Activated naive CD4-positive, alpha-beta T cell treated with Interleukin-2 at 50 U/mL for 16 hours (primary cell): ENCODE data around the gene RNF149.
"Not testable (repeated sequence)": the region's sequence is repeated elsewhere in the genome, so short reads cannot be mapped to it uniquely, and the experiment has no call there.

Source experiments
- DNase-seq: peaks from one replicate; pipeline ENCODE4 v3.0.0-alpha.2; 2020

Gene RNF149

GRCh38 chr2:101253013-101253702 lies 55.3 kb downstream of the RNF149 start:
- DNase-seq: peak; percentile 78

GRCh38 chr2:101252408-101253012 lies 56.0 kb downstream of the RNF149 start, which contains the start of gene CNOT11:
TSS of gene CNOT11 (plus strand) at chr2:101252886. CDS start at chr2:101252965, 79 bp downstream.
- peak; percentile 99 for DNase-seq

DNA sequence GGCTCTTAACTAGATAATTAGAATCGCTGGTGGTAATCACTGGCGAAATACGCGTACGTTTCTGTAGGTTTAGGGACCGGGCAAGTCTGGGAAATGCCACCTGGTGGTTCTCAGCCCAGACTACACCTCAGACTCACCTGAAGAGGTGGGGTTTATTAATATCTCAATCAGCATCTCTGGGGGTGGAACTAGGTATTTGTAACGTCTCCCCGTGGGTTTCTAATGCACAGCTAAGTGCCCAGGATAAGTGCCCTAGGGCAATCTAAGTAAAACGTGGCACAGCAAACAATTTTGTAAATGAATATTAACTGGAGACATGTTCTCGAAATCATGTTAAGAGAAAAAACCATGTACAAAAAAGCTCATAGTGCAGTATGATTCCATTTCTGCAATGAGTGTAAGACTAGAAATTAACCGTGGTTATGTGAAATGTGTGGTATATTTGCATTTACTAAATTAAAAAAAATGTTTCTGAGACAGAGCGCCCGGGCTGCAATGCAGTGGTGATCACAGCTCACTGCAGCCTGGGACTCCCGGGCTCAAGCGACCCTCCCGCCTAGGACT lies 56.6 kb downstream of the RNF149 start:
- no peak for DNase-seq

- not testable (repeated sequence) for DNase-seq
These were observed 57.2 kb downstream of the RNF149 start for GRCh38 chr2:101251246-101251781.

DNA sequence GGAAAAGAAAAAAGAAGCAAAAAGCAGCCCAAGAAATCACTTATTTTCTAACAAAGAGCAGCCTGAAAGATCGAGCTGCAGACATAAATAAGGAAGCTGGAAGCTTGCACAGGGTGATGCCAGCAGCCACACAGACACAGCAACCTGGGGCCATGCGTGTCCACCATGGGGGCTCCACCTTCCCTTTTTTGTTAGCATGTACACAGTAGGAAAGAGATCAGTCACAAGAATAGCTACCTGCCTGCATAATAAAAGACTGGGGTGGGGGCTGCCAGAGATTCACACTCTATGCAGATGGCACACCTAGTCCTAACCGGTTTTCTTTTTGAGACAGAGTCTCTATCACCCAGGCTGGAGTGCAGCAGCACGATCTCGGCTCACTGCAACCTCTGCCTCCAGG lies 58.7 kb downstream of the RNF149 start:
- DNase-seq: no peak

DNA sequence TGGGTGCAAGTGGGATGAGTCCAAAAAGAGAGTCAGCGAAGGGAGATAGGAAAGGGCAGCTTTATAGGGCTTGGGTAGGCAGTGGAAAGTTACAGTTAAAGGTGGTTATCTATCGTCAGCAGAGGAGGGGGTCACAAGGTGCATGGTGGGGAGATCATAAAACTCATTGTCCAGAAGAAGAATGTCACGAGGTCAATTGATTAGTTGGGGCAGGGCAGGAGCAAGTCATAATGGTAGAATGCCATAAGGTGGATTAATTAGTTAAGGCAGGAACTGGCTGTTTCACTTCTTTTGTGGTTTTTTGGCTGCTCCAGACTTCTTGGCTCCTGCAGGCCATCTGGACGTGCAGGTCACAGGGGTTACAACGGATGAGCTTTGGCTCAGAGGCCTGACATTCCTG lies 59.7 kb downstream of the RNF149 start:
- not testable (repeated sequence) for DNase-seq

DNA sequence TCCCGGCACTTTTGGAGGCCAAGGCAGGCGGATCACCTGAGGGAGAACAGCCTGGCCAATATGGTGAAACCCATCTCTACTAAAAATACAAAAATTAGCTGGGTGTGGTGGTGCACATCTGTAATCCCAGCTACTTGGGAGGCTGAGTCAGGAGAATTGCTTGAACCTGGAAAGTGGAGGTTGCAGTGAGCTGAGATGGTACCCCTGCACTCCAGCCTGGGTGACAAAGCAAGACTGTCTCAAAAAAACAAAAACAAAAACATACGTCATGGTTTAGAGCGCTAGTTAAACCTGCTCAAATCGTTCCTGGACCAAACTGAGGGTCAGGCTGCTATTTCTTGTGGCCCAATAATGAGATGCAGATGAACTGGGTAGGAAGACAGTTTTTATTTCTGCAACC lies 63.0 kb downstream of the RNF149 start:
- DNase-seq: not testable (repeated sequence)

DNA sequence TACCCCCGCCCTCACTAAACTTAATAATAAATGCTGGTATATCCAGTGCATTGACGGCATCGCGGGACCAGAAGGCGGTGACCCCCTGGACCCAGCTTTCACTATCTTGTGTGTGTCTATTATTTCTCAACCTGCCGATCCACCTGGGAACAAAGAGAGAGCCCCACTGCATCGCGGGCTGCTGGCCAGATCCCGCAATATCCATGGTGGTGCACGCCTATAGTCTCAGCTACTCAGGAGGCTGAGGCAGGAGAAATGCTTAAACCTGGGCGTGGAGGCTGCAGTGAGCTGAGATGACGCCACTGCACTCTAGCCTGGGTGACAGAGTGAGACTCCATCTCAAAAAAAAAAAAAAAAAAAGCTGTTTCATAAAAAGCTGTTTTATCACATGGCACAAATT lies 63.6 kb downstream of the RNF149 start:
- DNase-seq: not testable (repeated sequence)

- DNase-seq: not testable (repeated sequence)
These were observed 64.1 kb downstream of the RNF149 start for GRCh38 chr2:101244373-101244772.

- no peak for DNase-seq
These were observed 67.3 kb downstream of the RNF149 start for GRCh38 chr2:101241158-101241557.

- not testable (repeated sequence) for DNase-seq
These were observed 67.8 kb downstream of the RNF149 start for GRCh38 chr2:101240694-101241093.

DNA sequence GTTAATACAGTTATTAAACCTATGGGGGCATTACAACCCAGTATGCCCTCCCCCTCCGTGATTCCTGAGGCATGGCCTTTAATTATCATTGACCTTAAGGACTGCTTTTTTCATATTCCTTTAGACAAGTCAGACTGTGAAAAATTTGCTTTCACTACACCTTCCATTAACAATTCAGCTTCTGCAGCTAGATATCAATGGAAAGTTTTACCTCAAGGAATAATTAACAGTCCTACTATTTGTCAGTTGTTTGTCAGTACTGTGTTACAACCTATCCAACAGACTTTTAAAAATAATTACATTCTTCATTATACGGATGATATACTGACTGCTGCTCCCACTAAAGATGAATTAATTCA lies 68.8 kb downstream of the RNF149 start:
- DNase-seq: not testable (repeated sequence)

- no peak for DNase-seq
These were observed 69.4 kb downstream of the RNF149 start for GRCh38 chr2:101238930-101239759.

- not testable (repeated sequence) for DNase-seq
These were observed 70.6 kb downstream of the RNF149 start for GRCh38 chr2:101237944-101238343.

DNA sequence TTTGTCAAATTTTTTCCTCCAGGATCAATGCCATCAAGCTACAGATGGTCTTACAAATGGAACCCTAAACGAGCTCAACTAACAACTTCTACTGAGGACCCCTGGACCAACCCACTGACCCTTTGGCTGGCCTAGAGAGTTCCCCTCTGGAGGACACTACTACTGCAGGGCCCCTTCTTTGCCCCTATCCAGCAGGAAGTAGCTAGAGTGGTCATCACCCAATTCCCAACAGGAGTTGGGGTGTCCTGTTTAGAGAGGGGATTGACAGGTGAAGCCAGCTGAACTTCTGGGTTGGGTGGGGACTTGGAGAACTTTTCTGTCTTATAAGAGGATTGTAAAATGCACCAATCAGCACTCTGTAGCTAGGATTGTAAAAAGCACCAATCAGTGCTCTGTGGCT lies 72.5 kb downstream of the RNF149 start:
- not testable (repeated sequence) for DNase-seq

DNA sequence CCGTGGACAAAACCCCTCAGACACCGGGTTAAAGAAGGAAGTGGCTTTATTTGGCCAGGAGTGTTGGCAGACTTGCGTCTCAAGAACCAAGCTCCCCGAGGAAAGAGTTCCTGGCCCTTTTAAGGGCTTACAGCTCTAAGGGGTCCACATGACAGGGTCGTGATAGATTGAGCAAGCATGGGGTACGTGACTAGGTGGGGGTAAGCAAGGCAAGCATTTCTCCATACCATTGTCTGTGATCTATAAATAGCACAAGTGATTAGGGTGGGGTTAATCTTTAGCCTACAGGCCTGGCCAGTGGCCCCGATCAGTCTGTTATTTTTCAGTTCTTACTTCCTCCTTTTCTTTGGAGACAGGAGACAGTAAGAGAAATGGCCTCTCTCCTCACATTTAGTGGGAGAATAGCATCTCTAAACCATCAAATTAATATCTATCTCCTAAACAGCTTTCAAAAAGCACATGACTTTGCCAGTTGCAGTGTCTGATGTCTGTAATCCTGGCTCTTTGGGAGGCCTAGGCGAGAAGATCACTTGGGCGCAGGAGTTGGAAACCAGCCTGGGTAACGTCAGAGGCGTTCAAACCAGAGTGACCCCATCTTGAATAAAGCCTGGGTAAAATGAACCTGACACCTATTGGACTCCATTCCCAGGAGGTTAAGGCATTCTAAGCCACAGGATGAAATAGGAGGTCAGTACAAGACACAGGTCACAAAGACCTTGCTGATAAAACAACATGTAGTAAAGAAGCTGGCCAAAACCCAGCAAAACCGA lies 74.1 kb downstream of the RNF149 start:
- DNase-seq: no peak

GRCh38 chr2:101232770-101233169 lies 75.7 kb downstream of the RNF149 start:
- DNase-seq: no peak

DNA sequence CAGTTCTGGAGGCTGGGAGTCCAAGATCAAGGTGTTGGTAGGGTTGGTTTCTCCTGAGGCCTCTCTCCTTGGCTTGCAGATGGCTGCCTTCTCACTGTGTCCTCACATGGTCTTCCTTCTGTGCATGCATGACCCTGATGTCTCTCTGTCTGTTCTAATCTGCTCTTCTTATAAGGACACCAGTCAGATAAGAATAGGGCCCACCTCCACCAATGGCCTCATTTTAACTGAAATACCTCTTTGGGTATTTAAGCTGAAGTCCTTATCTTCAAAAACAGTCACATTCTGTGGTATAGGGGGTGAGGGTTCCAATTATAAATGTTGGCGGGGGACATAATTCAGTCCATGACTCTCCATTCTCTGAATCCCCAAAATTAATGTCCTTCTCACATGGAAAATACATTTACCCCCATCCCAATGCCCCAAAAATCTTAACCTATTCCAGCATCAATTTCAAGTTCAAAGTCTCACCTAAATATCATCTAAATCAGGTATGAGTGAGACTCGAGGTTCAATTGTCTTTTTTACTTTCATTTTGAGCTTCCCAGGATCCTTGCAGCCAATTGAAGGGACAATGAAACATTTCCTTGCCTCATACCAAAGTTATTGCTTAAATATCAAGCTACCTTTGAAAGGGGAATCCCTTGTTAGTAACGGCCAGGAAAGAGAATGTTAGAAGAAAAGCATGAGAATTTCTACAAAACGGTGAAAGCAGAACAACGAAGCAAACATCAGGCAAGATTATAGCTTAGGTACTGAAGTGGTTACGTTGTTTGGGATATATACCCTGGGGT lies 76.4 kb downstream of the RNF149 start:
- DNase-seq: no peak

GRCh38 chr2:101231240-101231639 lies 77.3 kb downstream of the RNF149 start:
- DNase-seq: no peak

DNA sequence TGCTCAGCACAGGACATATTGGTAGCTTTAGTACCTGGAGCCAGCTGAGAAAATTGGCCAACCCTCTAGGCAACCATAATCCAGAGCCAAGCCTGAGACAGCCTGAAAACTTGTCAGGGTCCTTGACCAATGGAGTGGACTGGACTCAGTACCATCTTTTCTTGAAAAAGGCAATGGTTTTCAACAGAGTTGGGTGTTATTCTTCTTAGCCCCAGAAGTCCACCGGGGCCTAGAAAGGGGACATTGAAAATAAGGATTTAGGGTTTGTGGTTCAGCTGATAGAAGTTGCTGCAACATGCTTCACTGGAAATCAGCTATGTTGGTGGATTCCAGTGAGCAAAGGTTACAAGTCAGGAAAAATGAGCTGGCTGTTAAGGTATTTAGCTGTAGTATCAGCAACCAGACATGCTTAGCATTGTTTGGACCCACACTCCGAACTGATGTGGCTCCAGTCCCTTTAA lies 77.9 kb downstream of the RNF149 start:
- no peak for DNase-seq
